HL-60 (cell line): ENCODE results near the gene PHC2.

Source experiments
- DNase-seq, 2 experiments: peaks; one replicate each; pipeline ENCODE4 v3.0.0-alpha.2; 2010 to 2020; ENCODE audit warnings: low read depth in 1 of 2, low spot score in 1 of 2
- H3K27ac ChIP-seq: fragments of 250-450 bp; sonication (Bioruptor Pico); replicated peaks from 2 replicates; pipeline ENCODE4 v1.5.1; 2020; ENCODE audit warnings: mild to moderate bottlenecking, moderate library complexity
- H3K27me3 ChIP-seq: fragments of 250-450 bp; sonication (Bioruptor Pico); 2 replicates; pipeline ENCODE4 v1.5.1; 2021; ENCODE audit warnings: mild to moderate bottlenecking, moderate library complexity; ENCODE audit not compliant: insufficient read depth, poor library complexity, severe bottlenecking
- H3K4me3 ChIP-seq: replicated peaks from 2 replicates; pipeline ENCODE4 v1.5.1; 2011; ENCODE audit warnings: mild to moderate bottlenecking, control low read depth, low read length; ENCODE audit not compliant: insufficient read depth
- GABPA ChIP-seq: IDR thresholded peaks from 2 replicates; pipeline ENCODE4 v1.6.1; 2012; ENCODE audit warnings: low read depth
- POLR2AphosphoS5 ChIP-seq: IDR thresholded peaks from 2 replicates; pipeline ENCODE4 v1.6.1; 2012; ENCODE audit warnings: low read depth
- SPI1 ChIP-seq: IDR thresholded peaks from 2 replicates; pipeline ENCODE4 v1.6.1; 2012; ENCODE audit warnings: low read depth, mild to moderate bottlenecking, borderline replicate concordance
- TF ChIP-seq, protein P1 (sequence below): IDR thresholded peaks from one replicate; pipeline ENCODE4 v1.5.1; 2011; ENCODE audit warnings: low read length, control low read depth, inconsistent platforms; ENCODE audit not compliant: insufficient read depth
- TF ChIP-seq, protein P2 (sequence below): IDR thresholded peaks from 2 replicates; pipeline ENCODE4 v1.6.1; 2012; ENCODE audit warnings: low read depth; ENCODE audit not compliant: insufficient replicate concordance

Gene PHC2

DNA sequence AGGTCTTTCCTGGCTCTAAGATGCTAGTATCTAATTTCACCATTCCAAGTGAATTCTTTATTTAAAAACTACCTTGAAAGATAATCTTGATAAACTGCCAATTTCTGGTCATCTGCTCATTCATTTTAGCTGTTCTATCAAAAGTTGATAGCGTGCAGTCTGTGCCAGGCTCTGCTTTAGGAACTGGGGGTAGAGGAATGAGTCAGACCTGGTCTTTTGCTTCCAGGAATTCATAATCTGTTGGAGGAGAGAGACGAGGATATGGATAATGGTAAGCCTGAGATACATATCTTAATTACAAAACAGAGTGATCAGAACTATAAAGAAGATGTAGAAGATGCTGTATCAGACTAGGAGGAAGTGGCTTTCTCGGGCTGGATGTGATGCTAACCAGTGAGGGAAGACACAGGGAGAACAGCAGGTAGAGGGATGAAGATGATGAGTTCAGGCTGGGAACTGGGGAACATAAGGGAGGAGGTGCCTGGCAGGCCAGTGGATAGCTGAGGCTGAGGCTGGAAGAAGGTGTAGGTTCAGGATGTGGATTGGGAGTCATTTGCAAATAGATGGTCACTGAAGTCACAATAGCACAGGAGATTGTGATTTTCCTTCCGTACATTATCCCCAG is 12.3 kb upstream of the PHC2 start:
- no peak overlapping the region for H3K4me3 ChIP-seq
- no peak for TF ChIP-seq POLR2AphosphoS5
- TF ChIP-seq GABPA, result no peak
- TF ChIP-seq SPI1, result peak; percentile 49; the same call in 1 of the 2 replicates
- no peak for DNase-seq
- H3K27ac ChIP-seq, result no peak overlapping the region
- no peaks in the 10 kb centered on the region for H3K27me3 ChIP-seq

DNA sequence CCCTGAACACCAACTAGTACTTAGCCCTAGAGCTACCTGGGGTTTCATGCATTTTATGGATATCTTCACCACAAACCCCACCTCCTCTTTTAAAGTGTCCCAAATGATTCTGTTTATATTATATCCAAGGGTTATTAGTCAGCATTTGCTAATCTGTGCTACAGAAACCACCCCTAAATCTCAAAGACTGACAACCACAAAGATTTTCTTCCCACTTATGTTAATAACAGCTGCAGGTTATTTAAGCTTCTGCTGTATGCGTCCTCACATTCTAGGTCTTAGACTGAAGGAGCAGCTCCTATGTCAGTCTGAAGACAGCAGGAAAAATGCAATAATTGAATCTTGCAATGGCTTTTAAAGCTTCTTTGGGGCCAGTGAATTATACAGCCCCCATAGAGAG is 11.2 kb upstream of the PHC2 start:
- TF ChIP-seq, protein P1, sequence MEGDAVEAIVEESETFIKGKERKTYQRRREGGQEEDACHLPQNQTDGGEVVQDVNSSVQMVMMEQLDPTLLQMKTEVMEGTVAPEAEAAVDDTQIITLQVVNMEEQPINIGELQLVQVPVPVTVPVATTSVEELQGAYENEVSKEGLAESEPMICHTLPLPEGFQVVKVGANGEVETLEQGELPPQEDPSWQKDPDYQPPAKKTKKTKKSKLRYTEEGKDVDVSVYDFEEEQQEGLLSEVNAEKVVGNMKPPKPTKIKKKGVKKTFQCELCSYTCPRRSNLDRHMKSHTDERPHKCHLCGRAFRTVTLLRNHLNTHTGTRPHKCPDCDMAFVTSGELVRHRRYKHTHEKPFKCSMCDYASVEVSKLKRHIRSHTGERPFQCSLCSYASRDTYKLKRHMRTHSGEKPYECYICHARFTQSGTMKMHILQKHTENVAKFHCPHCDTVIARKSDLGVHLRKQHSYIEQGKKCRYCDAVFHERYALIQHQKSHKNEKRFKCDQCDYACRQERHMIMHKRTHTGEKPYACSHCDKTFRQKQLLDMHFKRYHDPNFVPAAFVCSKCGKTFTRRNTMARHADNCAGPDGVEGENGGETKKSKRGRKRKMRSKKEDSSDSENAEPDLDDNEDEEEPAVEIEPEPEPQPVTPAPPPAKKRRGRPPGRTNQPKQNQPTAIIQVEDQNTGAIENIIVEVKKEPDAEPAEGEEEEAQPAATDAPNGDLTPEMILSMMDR, result no peak
- H3K4me3 ChIP-seq, result no peak overlapping the region
- H3K27ac ChIP-seq, result no peak overlapping the region
- H3K27me3 ChIP-seq, result no peaks in the 10 kb centered on the region
- no peak for DNase-seq

DNA sequence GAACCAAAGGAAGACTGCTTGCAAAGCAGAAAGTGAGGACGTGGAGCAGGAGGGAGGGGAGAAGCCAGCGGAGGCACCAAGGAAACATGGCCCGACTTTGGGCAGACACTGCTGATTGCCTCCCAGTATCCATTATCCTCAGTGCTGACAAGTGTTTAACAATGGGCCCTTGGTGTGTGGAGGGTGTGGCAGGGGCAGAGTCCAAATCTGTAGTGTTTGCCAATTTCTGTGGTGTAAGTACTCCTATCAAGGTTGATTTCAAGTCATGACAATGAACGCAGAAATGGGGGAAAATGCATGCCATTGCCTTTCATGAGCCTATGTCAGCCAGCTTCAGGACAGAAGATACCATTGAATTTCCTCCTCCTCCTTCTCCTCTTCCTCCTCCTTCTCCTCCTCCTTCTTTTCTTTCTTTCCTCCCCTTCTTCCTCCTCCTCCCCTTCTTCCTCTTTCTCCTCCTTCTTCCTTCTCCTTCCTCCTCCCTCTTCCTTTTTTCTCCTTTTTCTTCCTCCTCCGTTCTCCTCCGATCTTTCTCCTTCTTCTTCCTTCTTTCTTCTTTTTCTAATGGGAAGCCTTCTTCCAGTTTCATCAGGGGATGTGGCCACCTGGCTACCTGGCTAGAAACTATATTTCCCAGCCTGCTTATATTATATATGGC is 10.3 kb upstream of the PHC2 start:
- H3K27me3 ChIP-seq, result no peaks in the 10 kb centered on the region
- TF ChIP-seq, protein P2, sequence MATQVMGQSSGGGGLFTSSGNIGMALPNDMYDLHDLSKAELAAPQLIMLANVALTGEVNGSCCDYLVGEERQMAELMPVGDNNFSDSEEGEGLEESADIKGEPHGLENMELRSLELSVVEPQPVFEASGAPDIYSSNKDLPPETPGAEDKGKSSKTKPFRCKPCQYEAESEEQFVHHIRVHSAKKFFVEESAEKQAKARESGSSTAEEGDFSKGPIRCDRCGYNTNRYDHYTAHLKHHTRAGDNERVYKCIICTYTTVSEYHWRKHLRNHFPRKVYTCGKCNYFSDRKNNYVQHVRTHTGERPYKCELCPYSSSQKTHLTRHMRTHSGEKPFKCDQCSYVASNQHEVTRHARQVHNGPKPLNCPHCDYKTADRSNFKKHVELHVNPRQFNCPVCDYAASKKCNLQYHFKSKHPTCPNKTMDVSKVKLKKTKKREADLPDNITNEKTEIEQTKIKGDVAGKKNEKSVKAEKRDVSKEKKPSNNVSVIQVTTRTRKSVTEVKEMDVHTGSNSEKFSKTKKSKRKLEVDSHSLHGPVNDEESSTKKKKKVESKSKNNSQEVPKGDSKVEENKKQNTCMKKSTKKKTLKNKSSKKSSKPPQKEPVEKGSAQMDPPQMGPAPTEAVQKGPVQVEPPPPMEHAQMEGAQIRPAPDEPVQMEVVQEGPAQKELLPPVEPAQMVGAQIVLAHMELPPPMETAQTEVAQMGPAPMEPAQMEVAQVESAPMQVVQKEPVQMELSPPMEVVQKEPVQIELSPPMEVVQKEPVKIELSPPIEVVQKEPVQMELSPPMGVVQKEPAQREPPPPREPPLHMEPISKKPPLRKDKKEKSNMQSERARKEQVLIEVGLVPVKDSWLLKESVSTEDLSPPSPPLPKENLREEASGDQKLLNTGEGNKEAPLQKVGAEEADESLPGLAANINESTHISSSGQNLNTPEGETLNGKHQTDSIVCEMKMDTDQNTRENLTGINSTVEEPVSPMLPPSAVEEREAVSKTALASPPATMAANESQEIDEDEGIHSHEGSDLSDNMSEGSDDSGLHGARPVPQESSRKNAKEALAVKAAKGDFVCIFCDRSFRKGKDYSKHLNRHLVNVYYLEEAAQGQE, result no peak
- peak; percentile 58; the same call in 1 of the 2 replicates for TF ChIP-seq SPI1
- no peak overlapping the region for H3K27ac ChIP-seq
- H3K4me3 ChIP-seq, result no peak overlapping the region
- DNase-seq, result no peak

DNA sequence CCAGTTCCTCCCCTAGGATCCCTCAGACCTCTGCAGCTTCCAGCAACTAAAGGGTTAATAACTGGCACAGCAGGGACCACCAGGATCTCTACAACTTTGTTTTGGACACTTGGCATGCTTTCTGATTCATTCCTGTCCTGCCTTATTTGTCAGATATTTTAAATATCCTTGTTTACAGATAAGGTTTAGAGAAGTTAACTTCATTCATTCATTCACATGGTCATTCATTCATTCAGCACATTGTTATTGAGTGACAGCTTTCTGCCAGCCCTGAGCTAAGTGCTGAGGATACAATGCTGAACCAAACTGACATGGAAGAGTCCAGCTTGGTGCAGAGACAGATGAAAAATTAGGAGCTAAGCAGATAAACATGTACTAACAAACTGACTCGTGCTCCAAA is 8.8 kb upstream of the PHC2 start:
- no peak for DNase-seq
- no peaks in the 10 kb centered on the region for H3K27me3 ChIP-seq
- H3K4me3 ChIP-seq, result no peak overlapping the region
- TF ChIP-seq, protein P1, result no peak
- TF ChIP-seq POLR2AphosphoS5 (no peak), GABPA (no peak), SPI1 (no peak)
- TF ChIP-seq, protein P2, result no peak
- no peak overlapping the region for H3K27ac ChIP-seq
